Stimulated activated CD4-positive, alpha-beta T cell treated with anti-CD3 and anti-CD28 coated beads, Interleukin-1b, Interleukin-23, amount 100 ng/mL, for 24 hours (primary cell): Measurements from ENCODE around the gene RASA2.

Source experiments
- DNase-seq, 4 experiments: peaks; one replicate each; pipeline ENCODE4 v3.0.0-alpha.2; 2020; ENCODE audit warnings: low read depth in 4 of 4, low spot score in 1 of 4

The RASA2 gene

GRCh38 chr3:141643391-141643790, 156.6 kb downstream of the RASA2 start:
- DNase-seq = no peak

DNA sequence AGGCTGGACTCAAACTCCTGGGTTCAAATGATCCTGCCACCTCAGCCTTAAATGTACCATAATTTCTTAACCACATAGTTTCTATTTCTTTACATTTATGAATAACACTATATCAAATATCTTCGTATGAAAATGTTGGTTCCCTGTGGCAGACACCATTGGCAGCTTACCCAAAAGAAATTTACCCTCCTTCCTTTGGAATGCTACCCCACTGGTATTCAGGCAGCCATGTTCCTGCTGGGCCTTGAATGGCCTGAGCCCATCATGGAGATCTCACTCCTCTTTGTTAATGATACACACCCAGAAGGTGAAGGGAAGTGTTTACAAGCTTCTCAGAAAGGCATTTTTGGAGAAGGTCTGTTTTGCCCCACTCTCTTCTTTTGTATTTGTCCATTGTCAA, 157.0 kb downstream of the RASA2 start:
- no peak for DNase-seq

DNA sequence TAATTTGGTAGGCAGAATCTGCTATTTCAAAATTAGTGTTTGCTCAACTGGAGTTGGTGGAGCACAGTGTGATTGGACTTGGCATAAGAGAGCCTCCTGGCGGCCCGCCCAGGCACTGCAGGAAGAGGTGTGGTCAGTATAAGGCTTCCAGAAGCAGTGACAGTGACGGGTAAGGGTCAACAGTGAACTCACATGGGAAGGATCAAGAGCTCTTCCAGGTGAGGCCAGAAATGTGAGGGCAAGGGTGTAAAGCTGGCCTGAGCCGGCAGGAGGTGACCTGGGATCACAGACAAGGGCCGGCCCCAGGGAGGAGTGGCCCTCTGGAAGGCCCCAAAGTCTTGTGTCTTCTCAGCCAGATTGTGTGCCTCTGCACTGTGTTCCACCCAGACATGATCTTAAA, 158.1 kb downstream of the RASA2 start:
- DNase-seq = peak; percentile 41 to 60 (median 46)

GRCh38 chr3:141646760-141647561, 160.1 kb downstream of the RASA2 start:
- no peak for DNase-seq

GRCh38 chr3:141647562-141647915, 160.7 kb downstream of the RASA2 start:
- DNase-seq = no peak

DNA sequence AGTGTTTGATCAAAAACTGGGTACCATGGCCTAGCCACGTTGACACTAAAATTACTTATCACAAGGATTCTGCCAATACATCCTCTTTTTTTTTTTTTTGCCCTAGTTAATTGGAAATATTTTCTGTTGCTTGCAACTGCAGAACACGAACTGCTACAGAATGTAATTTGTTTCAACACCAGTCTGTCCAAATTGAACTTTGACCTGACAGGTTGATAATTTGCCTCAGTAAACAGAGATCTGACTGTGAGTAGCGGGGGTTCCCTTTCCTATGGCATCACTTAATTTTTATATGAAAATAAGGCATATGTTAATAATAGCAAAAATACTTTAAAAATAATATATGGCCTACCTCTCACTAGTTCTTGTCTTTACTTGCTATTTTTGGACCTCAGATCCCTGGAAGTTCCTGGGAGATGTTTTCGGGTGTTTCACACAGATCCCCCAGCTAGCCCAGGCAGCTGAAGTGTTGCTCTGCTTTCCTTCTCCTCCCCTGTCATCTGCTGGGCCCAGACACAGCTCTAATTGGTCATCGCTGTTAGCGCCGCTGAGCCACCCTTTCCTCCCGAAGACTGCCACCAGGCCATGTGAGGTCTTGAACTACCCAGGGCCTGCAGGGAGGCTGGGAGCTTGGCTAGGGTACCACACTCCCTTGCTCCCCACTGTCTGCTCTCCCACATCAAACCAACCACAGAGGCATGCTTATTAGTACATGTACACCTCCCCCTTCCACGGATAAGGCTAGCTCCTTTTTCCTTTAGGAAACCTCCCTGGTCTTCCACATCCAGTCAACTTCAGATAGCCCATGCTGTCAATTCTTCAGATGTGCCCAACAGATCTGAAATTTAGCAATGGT, 161.5 kb downstream of the RASA2 start:
- no peak for DNase-seq

GRCh38 chr3:141649871-141650270, 163.0 kb downstream of the RASA2 start:
- DNase-seq = no peak

DNA sequence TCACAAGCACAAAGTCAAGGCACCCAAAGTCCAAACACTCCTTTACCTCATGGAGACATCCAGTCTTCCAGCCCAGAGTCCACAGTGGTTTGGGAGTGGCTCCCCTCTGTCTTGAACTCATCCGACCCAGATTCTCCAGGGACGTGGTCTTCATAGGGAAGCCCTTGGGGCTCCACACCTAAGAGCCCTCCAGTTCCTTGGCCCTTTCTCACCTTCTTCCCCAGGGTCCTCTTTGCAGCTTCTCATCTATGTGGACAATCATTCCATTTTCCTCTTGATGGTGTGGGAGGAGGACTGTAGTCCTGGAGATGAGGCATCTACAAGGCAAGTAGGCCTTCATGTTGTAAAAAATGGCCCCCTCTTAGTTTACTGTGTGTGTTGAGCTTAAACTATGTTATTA, 164.0 kb downstream of the RASA2 start:
- no peak for DNase-seq

- no peak for DNase-seq
Observed at GRCh38 chr3:141651409-141651808, 164.6 kb downstream of the RASA2 start.

DNA sequence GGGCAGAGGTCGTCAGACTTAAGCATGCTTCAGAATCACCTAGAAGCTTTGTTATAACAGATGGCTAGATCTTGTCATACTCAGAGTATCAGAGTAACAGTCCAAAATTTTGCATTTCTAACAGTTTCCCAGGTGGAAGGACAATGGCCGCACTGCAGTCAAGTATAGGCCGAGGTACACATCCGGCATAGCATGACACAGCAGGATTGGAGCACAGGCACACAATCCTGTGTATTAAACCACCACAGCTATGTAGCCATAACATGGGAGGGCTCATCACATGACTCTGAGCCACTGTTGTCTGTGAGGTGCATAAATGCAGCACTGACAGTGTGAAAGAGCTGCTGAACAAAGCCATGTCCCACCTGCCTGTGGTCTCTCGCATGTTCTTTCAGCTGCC, 165.5 kb downstream of the RASA2 start:
- DNase-seq = no peak

- DNase-seq = no peak
Observed at GRCh38 chr3:141653847-141654246, 167.0 kb downstream of the RASA2 start.

DNA sequence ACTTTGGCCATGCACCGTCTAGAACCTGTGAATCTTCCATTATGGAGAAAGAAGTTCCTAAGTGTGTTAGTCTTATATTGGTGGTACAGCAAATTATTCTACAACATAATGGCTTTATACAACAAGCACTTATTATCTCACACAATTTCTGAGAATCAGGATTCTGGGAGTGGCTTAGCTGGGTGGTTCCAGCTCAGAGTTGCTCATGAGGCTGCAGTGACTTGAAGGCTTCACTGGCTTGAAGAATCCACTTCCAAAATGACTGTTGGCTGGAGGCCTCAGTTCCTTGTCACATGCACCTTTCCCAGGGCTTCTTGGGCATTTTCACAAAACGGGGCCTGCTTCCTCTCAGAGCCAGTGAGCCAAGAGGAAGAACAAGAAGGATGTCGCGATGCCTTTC, 169.0 kb downstream of the RASA2 start:
- no peak for DNase-seq

DNA sequence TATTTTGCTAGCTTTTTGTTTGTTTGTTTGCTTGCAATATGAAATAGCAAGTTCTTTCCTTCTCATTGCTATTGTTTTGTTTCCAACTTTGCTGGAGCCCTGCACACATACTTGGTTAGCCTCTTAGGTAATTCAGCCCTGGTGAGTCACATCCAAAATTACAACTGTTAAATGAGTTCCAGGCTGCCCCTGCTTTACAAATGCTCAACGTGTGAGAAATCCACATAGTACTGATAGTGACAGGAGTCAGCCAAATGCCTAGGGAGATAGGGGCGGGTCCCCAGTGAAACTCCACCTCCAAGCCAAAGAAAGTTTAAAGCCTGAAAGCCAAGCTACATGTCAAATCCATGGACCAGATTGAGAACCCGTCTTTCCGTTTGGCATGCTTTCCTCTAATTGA, 169.9 kb downstream of the RASA2 start:
- DNase-seq = no peak

GRCh38 chr3:141657516-141657915, 170.7 kb downstream of the RASA2 start:
- no peak for DNase-seq

- DNase-seq = no peak
Observed at GRCh38 chr3:141659821-141660613, 173.2 kb downstream of the RASA2 start.

DNA sequence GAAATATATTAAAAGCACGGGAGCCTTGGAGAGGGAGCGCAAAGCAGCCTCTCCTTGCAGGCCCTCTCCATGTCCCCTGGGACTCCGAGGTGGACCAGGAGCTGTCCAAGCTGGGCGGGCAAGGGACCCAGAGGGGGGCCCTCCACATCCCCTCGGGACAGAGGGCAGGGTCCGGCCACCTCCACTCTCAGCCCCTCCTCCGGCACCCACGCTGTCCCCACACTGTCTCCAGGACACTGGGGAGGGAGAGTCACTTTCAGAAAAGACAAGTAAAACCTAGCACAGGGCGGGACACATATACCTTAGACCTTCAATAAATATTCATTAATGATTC, 173.8 kb downstream of the RASA2 start:
- no peak for DNase-seq

DNA sequence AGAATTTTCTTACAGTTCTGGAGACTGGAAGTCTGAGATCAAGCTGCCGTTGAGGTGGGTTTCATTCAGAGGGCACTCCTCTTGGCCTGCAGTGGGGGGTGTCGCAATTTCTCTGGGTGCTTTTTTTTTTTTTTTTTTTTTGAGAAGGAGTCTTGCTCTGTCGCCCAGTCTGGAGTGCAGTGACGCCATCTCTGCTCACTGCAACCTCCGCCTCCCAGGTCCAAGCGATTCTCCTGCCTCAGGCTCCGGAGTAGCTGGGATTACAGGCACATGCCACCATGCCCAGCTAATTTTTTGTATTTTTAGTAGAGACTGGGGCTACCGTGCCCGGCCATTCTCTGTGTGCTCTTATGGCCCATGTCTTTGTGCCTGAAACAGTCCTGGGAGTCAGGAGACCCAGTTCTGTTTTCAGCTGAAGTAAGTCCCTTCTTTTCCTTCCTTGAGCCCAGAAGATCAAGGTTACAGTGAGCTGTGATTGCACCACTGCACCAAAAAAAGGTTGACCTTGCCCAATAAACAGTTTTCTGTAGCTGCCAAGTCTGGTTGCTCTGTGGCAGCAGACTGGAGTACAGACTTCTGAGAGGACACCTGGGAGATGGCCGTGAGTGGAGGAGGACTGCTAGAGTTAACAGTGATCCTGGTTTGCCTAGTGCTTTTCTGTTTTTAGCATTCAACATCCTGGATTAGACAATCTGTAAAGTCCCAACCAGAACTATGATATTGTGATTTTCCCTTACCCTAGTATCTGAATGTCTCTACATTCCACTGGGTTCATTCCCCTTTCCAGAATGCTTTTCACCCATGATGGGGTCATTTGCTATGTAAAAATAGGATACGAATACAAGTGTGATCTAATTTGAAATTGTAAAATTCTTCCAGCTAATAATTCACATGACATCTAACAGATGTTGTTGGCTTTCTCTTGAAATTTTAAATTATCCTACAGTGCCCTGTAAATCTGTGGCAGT, 174.7 kb downstream of the RASA2 start:
- no peak for DNase-seq

DNA sequence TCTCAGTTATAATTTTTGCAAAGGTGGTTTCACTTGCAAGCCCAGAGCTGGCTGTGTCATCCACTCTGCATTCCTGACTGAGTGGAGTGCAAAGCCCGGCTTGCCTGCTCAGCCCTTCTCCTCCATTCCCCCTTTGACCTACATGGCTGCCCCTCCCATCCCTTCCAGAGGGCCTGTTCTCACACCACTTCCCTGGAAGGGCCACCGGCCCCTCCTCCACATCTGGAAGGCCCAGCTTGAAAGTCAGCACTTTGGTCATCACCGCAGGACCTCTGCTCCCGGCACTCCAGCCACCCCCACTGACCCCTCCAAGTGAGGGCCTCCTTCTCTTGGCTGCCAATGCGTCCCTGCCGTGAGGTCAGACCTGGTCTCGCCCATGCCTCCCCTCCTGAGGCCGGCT, 177.2 kb downstream of the RASA2 start:
- no peak for DNase-seq
